HG03139 (cell line): ENCODE data around the gene PHACTR4.
"Not testable (repeated sequence)": the region's sequence is repeated elsewhere in the genome, so short reads cannot be mapped to it uniquely, and the experiment has no call there.

ENCODE experiments used
- ATAC-seq: cut with Tn5 transposase; IDR thresholded peaks from one replicate; pipeline ENCODE4 v1.9.1; 2021; ENCODE audit not compliant: unreplicated experiment

PHACTR4 gene

GRCh38 chr1:28519946-28520725 lies 150.6 kb downstream of the PHACTR4 start:
- no peak for ATAC-seq

GRCh38 chr1:28520796-28521195 lies 151.3 kb downstream of the PHACTR4 start:
- not testable (repeated sequence) for ATAC-seq

DNA sequence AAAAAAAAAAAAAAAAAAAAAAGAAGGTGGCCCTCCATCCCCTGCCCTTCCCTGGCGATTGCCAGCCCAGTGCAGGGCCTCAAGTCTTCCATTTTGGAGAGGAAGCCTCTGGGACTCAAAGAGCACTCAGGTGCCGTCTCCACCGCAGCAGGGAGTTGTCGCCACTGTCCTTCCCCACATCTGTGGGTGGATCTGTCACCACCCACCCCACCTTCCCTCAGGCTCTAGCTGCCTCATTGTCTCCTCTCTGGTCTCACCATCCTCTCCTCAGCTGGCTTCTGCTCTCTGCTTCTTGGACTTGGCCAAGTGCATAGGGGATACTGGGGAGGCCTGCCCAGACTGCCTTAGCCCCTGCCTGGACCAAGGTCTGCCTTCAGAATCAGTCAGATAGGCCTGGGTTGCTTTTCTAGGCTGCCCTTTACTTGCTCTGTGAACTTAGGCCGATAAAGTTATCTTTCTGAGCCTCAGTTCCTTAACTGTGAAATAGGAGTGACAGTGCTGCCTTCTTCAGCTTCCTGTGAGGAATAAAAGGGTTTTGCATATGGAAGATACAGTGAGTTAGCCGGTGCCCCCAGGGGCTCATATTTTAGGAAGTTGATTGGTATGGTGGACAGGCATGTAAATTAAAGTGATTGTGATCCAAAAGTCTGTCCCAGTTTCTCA lies 152.1 kb downstream of the PHACTR4 start:
- no peak for ATAC-seq

DNA sequence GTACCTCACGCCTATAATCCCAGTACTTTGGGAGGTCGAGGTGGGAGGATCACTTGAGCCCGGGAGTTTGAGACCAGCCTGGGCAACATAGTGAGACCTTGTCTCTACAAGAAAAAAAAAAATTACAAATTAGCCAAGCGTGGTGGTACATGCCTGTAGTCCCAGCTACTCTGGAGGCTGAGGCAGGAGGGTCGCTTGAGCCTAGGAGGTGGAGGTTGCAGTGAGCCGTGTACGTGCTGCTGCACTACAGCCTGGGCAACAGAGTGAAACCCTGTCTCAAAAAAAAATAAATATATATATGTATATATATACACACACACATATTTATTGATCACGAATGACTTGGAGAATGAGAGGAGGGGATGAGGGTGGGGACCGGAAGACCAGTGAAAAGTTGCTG lies 153.0 kb downstream of the PHACTR4 start:
- ATAC-seq: not testable (repeated sequence)

GRCh38 chr1:28525002-28525642 lies 155.6 kb downstream of the PHACTR4 start:
- not testable (repeated sequence) for ATAC-seq

- ATAC-seq: no peak
Observed at GRCh38 chr1:28526886-28527285, 157.3 kb downstream of the PHACTR4 start.

GRCh38 chr1:28530456-28530855 lies 160.9 kb downstream of the PHACTR4 start:
- ATAC-seq: no peak

DNA sequence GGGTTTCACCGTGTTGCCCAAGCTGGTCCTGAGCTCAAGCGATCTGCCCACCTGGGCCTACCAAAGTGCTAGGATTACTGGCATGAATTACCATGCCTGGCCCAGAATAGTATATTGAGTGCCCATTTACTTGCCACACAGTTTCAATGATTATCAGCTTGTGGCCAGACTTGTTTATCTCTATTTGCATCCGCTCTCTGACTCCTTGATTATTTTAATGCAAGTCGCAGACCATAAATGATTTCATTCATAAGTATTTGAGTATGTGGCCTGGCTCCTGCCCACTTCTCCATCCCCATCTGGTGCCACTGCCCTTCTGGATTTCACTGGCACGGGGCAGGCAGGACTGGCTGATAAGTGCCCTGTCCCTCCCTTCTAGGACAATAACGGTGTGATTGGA lies 165.1 kb downstream of the PHACTR4 start:
- no peak for ATAC-seq

DNA sequence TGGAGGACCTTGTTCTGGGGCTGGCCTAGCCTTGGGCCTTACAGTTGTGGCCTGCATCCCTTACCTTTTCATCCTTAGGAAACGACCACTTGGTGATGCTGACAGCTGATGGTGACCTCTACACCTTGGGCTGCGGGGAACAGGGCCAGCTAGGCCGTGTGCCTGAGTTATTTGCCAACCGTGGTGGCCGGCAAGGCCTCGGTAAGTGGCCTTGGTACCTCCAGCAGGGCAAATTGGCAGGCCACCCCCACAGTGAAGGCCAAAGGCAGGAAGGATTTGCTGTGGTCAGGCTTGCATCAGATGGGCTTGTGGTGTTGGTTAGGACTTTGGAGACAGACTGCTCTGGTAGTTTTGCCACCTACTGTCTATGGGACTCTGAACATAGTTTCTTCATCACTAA lies 165.6 kb downstream of the PHACTR4 start:
- no peak for ATAC-seq

DNA sequence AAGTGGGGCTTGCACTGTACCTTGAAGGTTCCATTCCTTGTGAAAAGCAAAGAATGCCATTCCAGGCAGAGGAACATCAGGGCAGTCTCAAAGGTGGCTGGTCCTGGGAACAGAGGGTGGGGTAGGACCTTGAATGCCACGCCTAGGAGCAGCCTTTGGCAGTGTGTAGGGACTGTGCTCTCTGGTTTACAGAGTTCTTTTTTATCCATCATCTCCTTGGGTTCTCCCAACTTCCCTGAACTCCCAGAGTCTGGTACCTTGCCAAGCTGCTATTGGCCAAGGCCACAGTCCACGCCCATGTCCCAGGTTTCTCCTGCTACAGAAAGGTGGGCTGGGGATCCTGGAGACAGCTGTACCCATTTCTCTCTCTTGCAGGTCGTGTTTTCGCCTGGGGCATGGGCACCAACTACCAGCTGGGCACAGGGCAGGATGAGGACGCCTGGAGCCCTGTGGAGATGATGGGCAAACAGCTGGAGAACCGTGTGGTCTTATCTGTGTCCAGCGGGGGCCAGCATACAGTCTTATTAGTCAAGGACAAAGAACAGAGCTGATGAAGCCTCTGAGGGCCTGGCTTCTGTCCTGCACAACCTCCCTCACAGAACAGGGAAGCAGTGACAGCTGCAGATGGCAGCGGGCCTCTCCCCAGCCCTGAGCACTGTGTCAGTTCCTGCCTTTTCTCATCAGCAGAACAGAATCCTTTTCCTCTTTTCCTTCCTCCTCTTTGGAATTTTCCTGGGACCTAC lies 168.1 kb downstream of the PHACTR4 start:
- ATAC-seq: no peak

GRCh38 chr1:28538286-28538685 lies 168.7 kb downstream of the PHACTR4 start:
- ATAC-seq: no peak

GRCh38 chr1:28540651-28541050 lies 171.1 kb downstream of the PHACTR4 start:
- ATAC-seq: no peak

DNA sequence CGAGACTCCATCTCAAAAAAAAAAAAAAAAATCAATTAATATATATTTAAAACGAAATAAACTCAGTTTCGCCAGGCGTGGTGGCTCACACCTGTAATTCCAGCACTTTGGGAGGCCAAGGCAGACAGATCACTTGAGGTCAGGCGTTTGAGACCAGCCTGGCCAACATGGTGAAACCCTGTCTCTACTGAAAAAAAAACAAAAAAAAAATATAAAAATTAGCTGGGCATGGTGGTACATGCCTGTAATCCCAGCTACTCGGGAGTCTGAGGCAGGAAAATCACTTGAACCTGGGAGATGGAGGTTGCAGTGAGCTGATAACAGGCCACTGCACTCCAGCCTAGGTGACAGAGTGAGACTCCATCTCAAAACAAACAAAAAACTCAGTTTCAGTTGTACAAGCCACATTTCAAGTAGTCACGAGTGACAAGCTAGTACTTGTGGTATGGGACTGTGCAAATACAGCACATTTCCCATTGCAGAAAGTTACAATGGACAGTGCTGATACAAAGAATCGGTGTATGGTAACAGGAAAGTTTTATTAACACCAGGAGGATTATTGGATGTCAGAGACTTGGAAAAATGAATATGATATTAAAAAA lies 172.0 kb downstream of the PHACTR4 start:
- not testable (repeated sequence) for ATAC-seq

DNA sequence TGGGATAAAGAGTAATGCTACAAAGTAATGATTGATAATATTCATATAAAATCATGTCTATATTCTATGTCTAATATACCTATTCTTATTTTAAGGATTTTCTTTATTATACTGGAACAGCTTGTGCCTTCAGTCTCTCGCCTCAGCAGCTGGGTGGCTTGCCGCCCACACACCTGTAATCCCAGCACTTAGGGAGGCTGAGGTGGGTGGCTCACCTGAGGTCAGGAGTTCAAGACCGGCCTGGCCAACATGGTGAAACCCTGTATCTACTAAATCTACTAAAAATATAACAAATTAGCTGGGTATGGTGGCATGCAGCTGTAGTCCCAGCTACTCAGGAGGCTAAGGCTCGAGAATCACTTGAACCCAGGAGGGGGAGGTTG lies 175.7 kb downstream of the PHACTR4 start:
- no peak for ATAC-seq

DNA sequence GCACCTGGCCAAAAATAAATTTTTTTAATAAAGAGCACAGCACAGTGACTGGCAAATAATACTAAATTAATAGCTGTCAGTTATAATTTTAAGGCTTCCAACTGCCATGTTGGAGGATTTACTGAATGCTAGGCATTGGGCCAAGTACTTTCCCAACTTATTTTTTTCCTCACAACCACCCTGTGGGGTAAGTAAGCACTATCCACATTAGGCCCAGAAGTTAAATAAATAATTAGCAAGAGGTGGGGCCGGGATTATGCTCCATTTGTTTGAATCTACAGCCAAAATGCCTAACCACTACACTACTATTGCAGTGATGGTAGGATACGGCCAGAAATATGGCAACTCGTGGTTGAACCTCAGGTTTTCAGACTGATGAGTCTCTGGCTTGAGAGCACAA lies 178.8 kb downstream of the PHACTR4 start:
- no peak for ATAC-seq
